NCI-H2227 (cell line): ENCODE measurements around the gene RGS7.

Experiments used
- DNase-seq: peaks from one replicate; lab custom pipeline; 2025; ENCODE audit not compliant: unreplicated experiment; lab: John Stamatoyannopoulos, UW

RGS7 gene

GRCh38 chr1:240869071-240869470, 487.9 kb downstream of the RGS7 start:
- no peak for DNase-seq

- DNase-seq: no peak
These were observed 490.3 kb downstream of the RGS7 start for GRCh38 chr1:240866724-240867123.

- no peak for DNase-seq
These were observed 497.0 kb downstream of the RGS7 start for GRCh38 chr1:240860023-240860422.

GRCh38 chr1:240854367-240854766, 502.6 kb downstream of the RGS7 start:
- no peak for DNase-seq

- no peak for DNase-seq
These were observed 509.7 kb downstream of the RGS7 start for GRCh38 chr1:240847325-240847724.

GRCh38 chr1:240844486-240844885, 512.5 kb downstream of the RGS7 start:
- DNase-seq: no peak

- DNase-seq: no peak
These were observed 513.2 kb downstream of the RGS7 start for GRCh38 chr1:240843798-240844197.

- DNase-seq: no peak
These were observed 520.7 kb downstream of the RGS7 start for GRCh38 chr1:240836271-240836670.

- DNase-seq: no peak
These were observed 521.7 kb downstream of the RGS7 start for GRCh38 chr1:240835291-240835690.

GRCh38 chr1:240833075-240833474, 523.9 kb downstream of the RGS7 start:
- DNase-seq: no peak

- DNase-seq: no peak
These were observed 525.1 kb downstream of the RGS7 start for GRCh38 chr1:240831922-240832321.

GRCh38 chr1:240831191-240831631, 525.8 kb downstream of the RGS7 start:
- no peak for DNase-seq

- DNase-seq: no peak
These were observed 527.5 kb downstream of the RGS7 start for GRCh38 chr1:240829487-240829886.

- DNase-seq: no peak
These were observed 529.2 kb downstream of the RGS7 start for GRCh38 chr1:240827786-240828185.

GRCh38 chr1:240824238-240824637, 532.8 kb downstream of the RGS7 start:
- no peak for DNase-seq

- no peak for DNase-seq
These were observed 533.6 kb downstream of the RGS7 start for GRCh38 chr1:240823357-240823756.

GRCh38 chr1:240821925-240822324, 535.1 kb downstream of the RGS7 start:
- DNase-seq: no peak

GRCh38 chr1:240820816-240821215, 536.2 kb downstream of the RGS7 start:
- no peak for DNase-seq

GRCh38 chr1:240816472-240816871, 540.5 kb downstream of the RGS7 start:
- no peak for DNase-seq

- DNase-seq: no peak
These were observed 543.3 kb downstream of the RGS7 start for GRCh38 chr1:240813720-240814119.

- no peak for DNase-seq
These were observed 545.7 kb downstream of the RGS7 start for GRCh38 chr1:240811256-240811655.

GRCh38 chr1:240808381-240808780, 548.6 kb downstream of the RGS7 start:
- DNase-seq: no peak

GRCh38 chr1:240806200-240806745, 550.7 kb downstream of the RGS7 start:
- DNase-seq: no peak

GRCh38 chr1:240804475-240804874, 552.5 kb downstream of the RGS7 start:
- DNase-seq: no peak
